Bladder microvascular endothelial cell (primary cell): ENCODE measurements around the gene ISYNA1. TPM values are rescaled to one million over a fixed set of nuclear protein-coding genes. Genes with fewer than 3 reads are reported as not detected.

Experiments used
- total RNA-seq: library from RNA; depleted of rRNA; stranded (reverse); fragments of >200 nt; gene quantifications from 2 replicates; pipeline ENCODE4 v1.2.3, GENCODE V29; 2014

Gene ISYNA1
- total RNA-seq = 28.7 and 74.6 TPM in 2 replicates

DNA sequence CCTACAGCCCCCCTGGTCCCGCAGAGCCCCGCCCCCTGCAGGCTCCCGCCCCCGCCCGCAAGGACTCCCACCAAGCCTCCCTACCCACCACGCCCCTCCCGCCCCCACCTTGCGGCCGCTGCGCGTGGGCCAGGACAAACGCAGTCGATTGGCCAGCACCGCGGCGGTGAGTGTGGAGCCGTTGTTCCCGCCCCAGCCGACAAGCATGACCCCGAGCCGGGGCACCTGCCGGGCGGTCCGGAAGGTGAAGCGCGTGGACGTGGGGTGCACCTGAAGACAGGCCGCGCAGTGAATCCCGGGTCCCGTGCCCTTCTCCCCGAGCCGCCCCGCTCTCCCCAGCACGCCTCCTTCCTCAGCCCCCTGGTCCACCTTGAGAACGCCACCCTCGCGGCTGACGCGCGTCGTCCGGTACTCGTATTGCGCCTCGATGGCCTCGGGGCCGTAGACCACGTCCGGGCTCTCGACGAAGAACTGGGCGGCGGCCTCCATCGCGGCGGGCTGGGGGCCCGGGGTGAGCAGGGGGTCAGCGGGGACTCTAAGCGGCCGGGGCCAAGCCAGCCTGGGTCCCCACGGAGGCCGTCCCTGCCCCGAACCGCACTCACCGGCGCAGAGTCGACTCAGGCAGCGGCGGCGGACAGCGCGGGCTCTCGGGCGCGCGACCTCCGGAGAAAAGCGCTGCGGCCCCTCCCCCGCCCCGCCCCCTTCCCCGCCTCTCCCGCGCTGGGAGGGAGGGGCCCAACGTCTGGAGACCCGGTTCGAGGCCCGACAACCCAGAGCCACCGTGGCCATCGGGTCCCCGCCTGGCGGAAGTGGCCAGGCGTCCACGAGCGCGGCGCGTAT lies at the start of gene ISYNA1:
ISYNA1 (minus strand) TSS at position 643 of the 840 bp plus-strand sequence; CDS start at position 489, 154 bp downstream.

DNA sequence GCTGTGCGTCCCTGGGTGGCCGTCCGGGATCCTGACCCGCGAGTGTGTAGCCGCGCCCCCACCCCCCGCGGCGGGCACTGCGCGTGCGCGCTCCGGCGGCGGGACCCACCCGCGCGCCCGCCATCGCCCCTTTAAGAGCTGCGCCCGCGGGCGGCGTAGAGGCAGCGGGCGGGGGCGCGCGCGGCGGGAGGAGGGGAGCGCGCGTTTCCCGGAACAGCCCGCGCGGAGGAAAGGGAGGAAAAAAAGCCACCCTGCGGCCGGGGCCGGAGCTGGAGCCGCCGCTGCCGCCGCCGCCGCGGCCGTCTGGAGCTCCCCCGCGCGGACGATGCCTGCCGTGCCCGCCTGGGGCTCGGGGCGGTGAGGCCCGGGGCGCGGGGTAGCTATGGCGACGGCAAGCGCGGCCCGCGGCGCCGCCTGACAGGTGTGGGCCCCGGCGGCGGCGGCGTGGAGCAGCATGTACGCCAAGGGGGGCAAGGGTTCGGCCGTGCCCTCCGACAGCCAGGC lies 18.7 kb downstream of the ISYNA1 start, which contains the start of gene SSBP4:
SSBP4 (plus strand) TSS at position 204 of the 504 bp plus-strand sequence; CDS start at position 455, 251 bp downstream.

DNA sequence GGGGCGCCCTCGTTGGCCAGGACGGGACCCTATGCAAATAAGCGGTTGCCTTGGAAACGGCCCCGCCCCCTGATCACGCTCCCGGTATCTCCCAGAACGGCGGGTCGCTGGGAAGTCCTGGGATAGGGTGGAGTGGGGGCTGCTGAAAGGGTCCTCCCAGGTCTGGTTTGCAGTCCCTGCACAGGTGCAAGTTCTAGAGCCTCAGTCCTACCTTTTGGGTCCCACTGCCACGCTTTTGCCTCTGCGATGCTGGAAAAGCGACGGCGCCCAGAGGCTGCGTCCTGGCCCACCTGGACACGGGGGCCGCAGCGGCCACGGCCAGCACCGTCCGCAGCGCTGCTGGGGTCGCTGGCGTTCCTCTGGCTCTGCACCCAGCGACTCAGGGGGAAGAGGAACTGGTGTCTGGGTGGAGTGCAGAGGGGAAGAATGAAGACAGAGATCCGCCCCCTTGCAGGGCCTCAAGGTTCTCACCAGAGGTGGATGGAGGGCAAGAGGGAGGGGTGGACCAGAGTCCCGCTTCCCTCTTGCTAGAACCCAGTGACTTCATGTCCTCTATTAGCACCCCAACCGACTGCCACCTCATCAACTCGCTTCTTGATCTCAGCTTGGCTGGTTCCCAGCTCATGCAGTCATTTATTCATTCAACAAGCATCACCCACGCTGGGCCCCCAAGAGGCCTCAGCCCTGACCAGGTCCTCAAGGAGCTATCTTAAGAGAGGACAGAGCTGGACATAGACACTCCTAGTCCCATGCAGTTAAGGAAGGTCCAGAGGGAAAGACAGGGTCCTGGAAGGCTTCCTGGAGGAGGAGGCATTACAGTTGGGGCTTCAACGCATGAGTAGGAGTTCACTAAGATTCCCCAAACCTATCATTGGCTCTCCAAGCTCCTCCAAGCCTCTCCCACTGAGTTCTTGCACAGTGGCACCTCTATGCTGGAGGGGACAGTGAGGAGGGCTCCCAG lies 40.4 kb downstream of the ISYNA1 start, which contains the start of gene LRRC25:
LRRC25 (minus strand) TSS at position 381 of the 961 bp plus-strand sequence. CDS start 659 bp downstream, outside the sequence.

DNA sequence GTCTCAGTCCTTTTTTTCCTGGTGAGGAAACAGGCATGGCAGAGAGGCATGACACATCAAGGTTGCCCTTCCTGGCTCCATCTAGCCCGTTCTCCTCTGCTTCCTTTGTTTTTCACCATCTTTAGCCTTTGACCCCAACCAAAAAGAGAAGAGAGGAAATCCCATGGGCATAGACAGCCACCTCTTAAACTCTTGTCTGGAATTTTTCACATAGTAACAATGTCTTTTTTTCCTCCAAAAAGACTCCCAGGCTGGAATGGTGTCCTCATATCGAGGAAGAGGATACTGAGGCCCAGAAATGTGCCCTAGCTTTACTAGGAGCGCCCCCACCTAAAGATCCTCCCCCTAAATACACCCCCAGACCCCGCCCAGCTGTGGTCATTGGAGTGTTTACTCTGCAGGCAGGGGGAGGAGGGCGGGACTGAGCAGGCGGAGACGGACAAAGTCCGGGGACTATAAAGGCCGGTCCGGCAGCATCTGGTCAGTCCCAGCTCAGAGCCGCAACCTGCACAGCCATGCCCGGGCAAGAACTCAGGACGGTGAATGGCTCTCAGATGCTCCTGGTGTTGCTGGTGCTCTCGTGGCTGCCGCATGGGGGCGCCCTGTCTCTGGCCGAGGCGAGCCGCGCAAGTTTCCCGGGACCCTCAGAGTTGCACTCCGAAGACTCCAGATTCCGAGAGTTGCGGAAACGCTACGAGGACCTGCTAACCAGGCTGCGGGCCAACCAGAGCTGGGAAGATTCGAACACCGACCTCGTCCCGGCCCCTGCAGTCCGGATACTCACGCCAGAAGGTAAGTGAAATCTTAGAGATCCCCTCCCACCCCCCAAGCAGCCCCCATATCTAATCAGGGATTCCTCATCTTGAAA lies 52.0 kb downstream of the ISYNA1 start, which contains the start of gene GDF15:
GDF15 (plus strand) TSS at position 484 of the 868 bp plus-strand sequence; CDS start at position 516, 32 bp downstream.

Other genes starting within 250 kb of the ISYNA1 start
- 7.8 and 9.3 TPM in 2 replicates for gene MPV17L2, start 244.9 kb downstream of the ISYNA1 start, total RNA-seq
- 0.16 and 0.94 TPM in 2 replicates for gene RAB3A, start 234.1 kb downstream of the ISYNA1 start, total RNA-seq
- 0.16 and 0.25 TPM in 2 replicates for gene PDE4C, start 211.7 kb downstream of the ISYNA1 start, total RNA-seq
- 0.16 and 0.31 TPM in 2 replicates for gene IQCN, start 163.7 kb downstream of the ISYNA1 start, total RNA-seq
- 101 TPM in 2 replicates for gene JUND, start 156.5 kb downstream of the ISYNA1 start, total RNA-seq
- gene LSM4, start 115.1 kb downstream of the ISYNA1 start, total RNA-seq = 109 and 140 TPM in 2 replicates
- 18.6 and 21.6 TPM in 2 replicates for gene PGPEP1, start 97.5 kb downstream of the ISYNA1 start, total RNA-seq
- gene GDF15, start 52.0 kb downstream of the ISYNA1 start, total RNA-seq = 54.4 and 214 TPM in 2 replicates
- not detected in 2 replicates for gene LRRC25, start 40.5 kb downstream of the ISYNA1 start, total RNA-seq
- 46.1 and 56.0 TPM in 2 replicates for gene SSBP4, start 18.7 kb downstream of the ISYNA1 start, total RNA-seq
- gene ELL, start 83.9 kb upstream of the ISYNA1 start, total RNA-seq = 13.4 and 16.6 TPM in 2 replicates
- gene FKBP8, start 105.4 kb upstream of the ISYNA1 start, total RNA-seq = 142 and 161 TPM in 2 replicates
- 50.8 and 53.6 TPM in 2 replicates for gene KXD1, start 119.7 kb upstream of the ISYNA1 start, total RNA-seq
- 765 and 812 TPM in 2 replicates for gene UBA52, start 133.7 kb upstream of the ISYNA1 start, total RNA-seq
- gene REX1BD, start 150.7 kb upstream of the ISYNA1 start, total RNA-seq = 65.0 and 66.7 TPM in 2 replicates
- gene CRLF1, start 168.7 kb upstream of the ISYNA1 start, total RNA-seq = under 0.01 and 0.31 TPM in 2 replicates
- gene TMEM59L, start 174.7 kb upstream of the ISYNA1 start, total RNA-seq = 0.38 TPM in 1 of 2 replicates, not detected in the other
- 1.5 and 9.9 TPM in 2 replicates for gene KLHL26, start 198.9 kb upstream of the ISYNA1 start, total RNA-seq
- gene CRTC1, start 245.5 kb upstream of the ISYNA1 start, total RNA-seq = 0.97 and 2.0 TPM in 2 replicates